PFSK-1 (cell line): ENCODE results near the gene ZBTB22.

Source experiments
- FOXP2 ChIP-seq: optimal IDR thresholded peaks from 2 replicates; pipeline ENCODE3; 2011; ENCODE audit warnings: borderline replicate concordance, control low read depth, inconsistent platforms; ENCODE audit not compliant: insufficient read depth; ENCODE audit errors: extremely low read length, extremely low read depth
- POLR2AphosphoS5 ChIP-seq: IDR thresholded peaks from 2 replicates; pipeline ENCODE4 v1.6.1; 2012; ENCODE audit warnings: low read depth, mild to moderate bottlenecking, control low read depth, low read length, moderate library complexity
- REST ChIP-seq, 2 experiments: IDR thresholded peaks; 2 replicates each; pipeline versions ENCODE4 v1.6.1 to v1.8.0; 2011 to 2012; ENCODE audit warnings: low read depth in 2 of 2, low read length in 2 of 2, control low read depth in 1 of 2, inconsistent platforms in 1 of 2, mild to moderate bottlenecking in 1 of 2, moderate library complexity in 1 of 2; ENCODE audit not compliant: insufficient read depth in 1 of 2
- SIN3A ChIP-seq: IDR thresholded peaks from 2 replicates; pipeline ENCODE4 v1.6.1; 2012; ENCODE audit warnings: mild to moderate bottlenecking, low read length, moderate library complexity, borderline replicate concordance; ENCODE audit not compliant: insufficient read depth
- TAF1 ChIP-seq: IDR thresholded peaks from 2 replicates; pipeline ENCODE4 v1.6.1; 2012; ENCODE audit warnings: low read length, control low read depth, borderline replicate concordance; ENCODE audit not compliant: insufficient read depth

- TF ChIP-seq SIN3A (no peak), REST (IDR thresholded peaks at IDR 0.05; ENCODE audit: insufficient read depth in 1 of 2, low read depth in 2 of 2, low read length in 2 of 2) (no peak), FOXP2 (no peak), POLR2AphosphoS5 (no peak), TAF1 (no peak)
Measured at GRCh38 chr6:33286946-33287914, 30.3 kb downstream of the ZBTB22 start.
